ENCODE data around the gene ARL11. TPM values are rescaled to one million over a fixed set of nuclear protein-coding genes. Genes with fewer than 3 reads are reported as not detected.

The ARL11 gene
- polyA plus RNA-seq, 1 donor from 2014 or later = not detected

DNA sequence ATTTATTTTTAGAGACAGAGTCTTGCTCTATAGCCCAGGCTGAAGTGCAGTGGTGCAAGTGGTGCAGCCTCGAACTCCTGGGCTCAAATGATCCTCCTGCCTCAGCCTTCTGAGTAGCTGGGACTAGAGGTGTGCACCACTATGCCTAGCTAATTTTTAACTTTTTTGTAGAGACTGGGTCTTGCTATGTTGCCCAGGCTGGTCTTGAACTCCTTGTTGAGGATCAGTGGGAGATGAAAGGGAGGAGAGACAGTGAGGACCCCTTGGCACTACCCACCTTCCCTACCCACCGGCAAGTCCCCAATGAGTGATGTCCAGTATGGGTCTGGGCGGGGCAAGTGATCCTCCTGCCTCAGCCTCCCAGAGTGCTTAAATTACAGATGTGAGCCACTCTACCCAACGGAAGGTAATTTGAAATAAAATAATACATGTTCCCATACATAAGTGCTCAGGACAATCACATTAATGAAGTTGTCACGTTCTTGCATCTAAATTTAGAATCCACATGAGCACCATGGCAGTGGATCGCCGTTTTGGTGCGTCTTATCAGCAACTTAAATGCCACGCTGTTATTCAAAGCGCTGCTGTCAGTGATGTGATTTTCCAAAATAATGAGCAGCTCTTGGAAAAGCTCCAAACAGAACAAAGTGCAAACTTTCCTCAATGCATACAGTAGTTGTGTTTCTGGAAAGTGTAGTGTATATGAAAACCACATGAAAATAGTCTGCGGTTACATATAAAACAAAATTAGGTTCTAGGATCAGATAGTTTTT, 5.9 kb upstream of the ARL11 start:
- Histone ChIP-seq H3K4me2 (ENCODE audit: low read length) (no peak overlapping the region), H4K20me1 (ENCODE audit: insufficient read depth) (no peaks in the 10 kb centered on the region), H3K9me3 (ENCODE audit: low read length) (no peaks in the 10 kb centered on the region), H2AFZ (ENCODE audit: low read depth, low read length) (no peak overlapping the region), H3K79me2 (replicated peaks; ENCODE audit: insufficient read depth, low read length) (no peaks in the 10 kb centered on the region), H3K4me3 (ENCODE audit: low read length) (no peak overlapping the region), H3F3A (ENCODE audit: insufficient read depth, low read length, poor library complexity, severe bottlenecking) (no peaks in the 10 kb centered on the region), H3K9ac (ENCODE audit: low read length) (no peak overlapping the region), H3K36me3 (ENCODE audit: insufficient read depth, low read length) (no peaks in the 10 kb centered on the region), H3K9me2 (ENCODE audit: insufficient read depth, low read length) (no peaks in the 10 kb centered on the region), H3K27me3 (ENCODE audit: insufficient read depth, low read depth, low read length) (no peaks in the 10 kb centered on the region), H3K27ac (ENCODE audit: low read length) (no peak overlapping the region)
- TF ChIP-seq EP300 (conservative IDR thresholded peaks at IDR 0.05; ENCODE audit: poor library complexity, severe bottlenecking) (no peak), POLR2AphosphoS5 (IDR thresholded peaks at IDR 0.05) (no peak), TAF1 (IDR thresholded peaks at IDR 0.05; ENCODE audit: low read depth) (no peak), SMC3 (conservative IDR thresholded peaks at IDR 0.05; ENCODE audit: poor library complexity) (no peak)
- TF ChIP-seq, protein P1, sequence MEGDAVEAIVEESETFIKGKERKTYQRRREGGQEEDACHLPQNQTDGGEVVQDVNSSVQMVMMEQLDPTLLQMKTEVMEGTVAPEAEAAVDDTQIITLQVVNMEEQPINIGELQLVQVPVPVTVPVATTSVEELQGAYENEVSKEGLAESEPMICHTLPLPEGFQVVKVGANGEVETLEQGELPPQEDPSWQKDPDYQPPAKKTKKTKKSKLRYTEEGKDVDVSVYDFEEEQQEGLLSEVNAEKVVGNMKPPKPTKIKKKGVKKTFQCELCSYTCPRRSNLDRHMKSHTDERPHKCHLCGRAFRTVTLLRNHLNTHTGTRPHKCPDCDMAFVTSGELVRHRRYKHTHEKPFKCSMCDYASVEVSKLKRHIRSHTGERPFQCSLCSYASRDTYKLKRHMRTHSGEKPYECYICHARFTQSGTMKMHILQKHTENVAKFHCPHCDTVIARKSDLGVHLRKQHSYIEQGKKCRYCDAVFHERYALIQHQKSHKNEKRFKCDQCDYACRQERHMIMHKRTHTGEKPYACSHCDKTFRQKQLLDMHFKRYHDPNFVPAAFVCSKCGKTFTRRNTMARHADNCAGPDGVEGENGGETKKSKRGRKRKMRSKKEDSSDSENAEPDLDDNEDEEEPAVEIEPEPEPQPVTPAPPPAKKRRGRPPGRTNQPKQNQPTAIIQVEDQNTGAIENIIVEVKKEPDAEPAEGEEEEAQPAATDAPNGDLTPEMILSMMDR (IDR thresholded peaks at IDR 0.05; ENCODE audit: poor library complexity, severe bottlenecking) = no peak

DNA sequence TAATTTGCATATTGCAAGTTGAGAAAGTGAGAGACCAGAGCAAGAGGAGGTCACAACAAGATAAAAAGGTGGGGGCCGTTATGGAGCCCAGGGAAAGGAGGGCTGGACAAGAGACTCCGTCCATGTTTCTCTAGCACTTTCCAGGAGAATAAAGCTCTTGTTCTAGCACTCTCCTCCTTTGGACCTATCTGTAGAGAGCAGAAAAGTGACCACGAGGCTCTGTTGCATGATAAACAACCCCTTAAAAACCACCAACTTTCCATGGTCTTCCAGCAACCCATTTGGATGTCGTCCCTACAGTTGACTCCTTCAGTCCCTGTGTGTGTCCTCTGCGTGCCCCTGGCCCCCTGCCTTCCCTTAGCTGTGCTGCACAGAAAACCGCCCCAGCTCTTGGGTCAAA, 4.1 kb upstream of the ARL11 start:
- no peak overlapping the region for H3K4me3 ChIP-seq (ENCODE audit: low read length)
- no peaks in the 10 kb centered on the region for H3K27me3 ChIP-seq (ENCODE audit: insufficient read depth, low read depth, low read length)
- no peaks in the 10 kb centered on the region for H3K36me3 ChIP-seq (ENCODE audit: insufficient read depth, low read length)
- no peaks in the 10 kb centered on the region for H4K20me1 ChIP-seq (ENCODE audit: insufficient read depth)
- H3K27ac ChIP-seq (ENCODE audit: low read length) = no peak overlapping the region
- H2AFZ ChIP-seq (ENCODE audit: low read depth, low read length) = no peak overlapping the region
- no peaks in the 10 kb centered on the region for H3F3A ChIP-seq (ENCODE audit: insufficient read depth, low read length, poor library complexity, severe bottlenecking)
- H3K9me3 ChIP-seq (ENCODE audit: low read length) = no peaks in the 10 kb centered on the region
- H3K4me2 ChIP-seq (ENCODE audit: low read length) = no peak overlapping the region
- TF ChIP-seq TAF1 (IDR thresholded peaks at IDR 0.05; ENCODE audit: low read depth) = no peak
- no peak for TF ChIP-seq MXI1 (conservative IDR thresholded peaks at IDR 0.05; ENCODE audit: poor library complexity, severe bottlenecking)
- no peak for TF ChIP-seq SMC3 (conservative IDR thresholded peaks at IDR 0.05; ENCODE audit: poor library complexity)
- TF ChIP-seq RAD21 (conservative IDR thresholded peaks at IDR 0.05) = no peak
- no peak for TF ChIP-seq EP300 (conservative IDR thresholded peaks at IDR 0.05; ENCODE audit: poor library complexity, severe bottlenecking)
- TF ChIP-seq POLR2AphosphoS5 (IDR thresholded peaks at IDR 0.05) = no peak
- TF ChIP-seq, protein P1 (IDR thresholded peaks at IDR 0.05; ENCODE audit: poor library complexity, severe bottlenecking) = no peak
- TF ChIP-seq, protein P2, sequence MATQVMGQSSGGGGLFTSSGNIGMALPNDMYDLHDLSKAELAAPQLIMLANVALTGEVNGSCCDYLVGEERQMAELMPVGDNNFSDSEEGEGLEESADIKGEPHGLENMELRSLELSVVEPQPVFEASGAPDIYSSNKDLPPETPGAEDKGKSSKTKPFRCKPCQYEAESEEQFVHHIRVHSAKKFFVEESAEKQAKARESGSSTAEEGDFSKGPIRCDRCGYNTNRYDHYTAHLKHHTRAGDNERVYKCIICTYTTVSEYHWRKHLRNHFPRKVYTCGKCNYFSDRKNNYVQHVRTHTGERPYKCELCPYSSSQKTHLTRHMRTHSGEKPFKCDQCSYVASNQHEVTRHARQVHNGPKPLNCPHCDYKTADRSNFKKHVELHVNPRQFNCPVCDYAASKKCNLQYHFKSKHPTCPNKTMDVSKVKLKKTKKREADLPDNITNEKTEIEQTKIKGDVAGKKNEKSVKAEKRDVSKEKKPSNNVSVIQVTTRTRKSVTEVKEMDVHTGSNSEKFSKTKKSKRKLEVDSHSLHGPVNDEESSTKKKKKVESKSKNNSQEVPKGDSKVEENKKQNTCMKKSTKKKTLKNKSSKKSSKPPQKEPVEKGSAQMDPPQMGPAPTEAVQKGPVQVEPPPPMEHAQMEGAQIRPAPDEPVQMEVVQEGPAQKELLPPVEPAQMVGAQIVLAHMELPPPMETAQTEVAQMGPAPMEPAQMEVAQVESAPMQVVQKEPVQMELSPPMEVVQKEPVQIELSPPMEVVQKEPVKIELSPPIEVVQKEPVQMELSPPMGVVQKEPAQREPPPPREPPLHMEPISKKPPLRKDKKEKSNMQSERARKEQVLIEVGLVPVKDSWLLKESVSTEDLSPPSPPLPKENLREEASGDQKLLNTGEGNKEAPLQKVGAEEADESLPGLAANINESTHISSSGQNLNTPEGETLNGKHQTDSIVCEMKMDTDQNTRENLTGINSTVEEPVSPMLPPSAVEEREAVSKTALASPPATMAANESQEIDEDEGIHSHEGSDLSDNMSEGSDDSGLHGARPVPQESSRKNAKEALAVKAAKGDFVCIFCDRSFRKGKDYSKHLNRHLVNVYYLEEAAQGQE (IDR thresholded peaks at IDR 0.05; ENCODE audit: borderline replicate concordance) = no peak
- no peak for TF ChIP-seq EZH2 (IDR thresholded peaks at IDR 0.05; ENCODE audit: borderline replicate concordance, insufficient read depth, low read length, poor library complexity, severe bottlenecking)
- H3K9me2 ChIP-seq (ENCODE audit: insufficient read depth, low read length) = no peaks in the 10 kb centered on the region
- no peaks in the 10 kb centered on the region for H3K79me2 ChIP-seq (replicated peaks; ENCODE audit: insufficient read depth, low read length)
- H3K9ac ChIP-seq (ENCODE audit: low read length) = no peak overlapping the region

All from neural cell (in vitro differentiated cells).